Peyer's patch (tissue), 4 donors: ENCODE results near the gene ZNF70.

ENCODE experiments used
- CTCF ChIP-seq, 6 experiments: fragments of 450-650 bp in 4 of 6; fragments of 200-600 bp in 2 of 6; sonication (generic) in 1 of 6; IDR thresholded peaks; one replicate each; pipeline ENCODE4 v1.5.1; 2017 to 2019; ENCODE audit warnings: antibody characterized with exemption in 6 of 6, mild to moderate bottlenecking in 3 of 6, moderate library complexity in 1 of 6
- POLR2A ChIP-seq, 2 donors: fragments of 450-650 bp; IDR thresholded peaks; one replicate each; pipeline ENCODE4 v1.5.1; 2017; ENCODE audit warnings: antibody characterized with exemption in 2 of 2, mild to moderate bottlenecking in 2 of 2, moderate library complexity in 2 of 2

GRCh38 chr22:23781065-23781464, 30.2 kb upstream of the ZNF70 start:
- TF ChIP-seq CTCF (IDR thresholded peaks at IDR 0.05) = no peak
- no peak for TF ChIP-seq POLR2A (IDR thresholded peaks at IDR 0.05)
